HepG2 (cell line): ENCODE data around the gene ADCY9. TPM values are rescaled to one million over a fixed set of nuclear protein-coding genes. Genes with fewer than 3 reads are reported as not detected.

Source experiments
- ARID5B ChIP-seq: IDR thresholded peaks from 2 replicates; pipeline ENCODE4 v1.4.0; 2020; ENCODE audit warnings: mild to moderate bottlenecking, missing genetic modification reagents
- CHD4 ChIP-seq: fragments of 200-600 bp; sonication (generic); IDR thresholded peaks from 2 replicates; pipeline ENCODE4 v1.7.0; 2017; ENCODE audit warnings: mild to moderate bottlenecking, low read length, borderline replicate concordance
- ETS1 ChIP-seq: sonication (generic); formaldehyde crosslinking; IDR thresholded peaks from 2 replicates; pipeline ENCODE4 v1.4.0; 2020; ENCODE audit warnings: missing genetic modification reagents
- GABPA ChIP-seq, 2 experiments: IDR thresholded peaks; 2 replicates each; pipeline ENCODE4 v1.6.1; 2011 to 2016; ENCODE audit warnings: low read depth in 2 of 2, low read length in 1 of 2, missing biosample characterization in 1 of 2, missing genetic modification characterization in 1 of 2
- MAX ChIP-seq: IDR thresholded peaks from 2 replicates; pipeline ENCODE4 v1.6.1; 2012; ENCODE audit warnings: inconsistent platforms
- MTA3 ChIP-seq: sonication (generic); formaldehyde crosslinking; IDR thresholded peaks from 2 replicates; pipeline ENCODE4 v1.4.0; 2020; ENCODE audit warnings: missing genetic modification reagents
- NCOA5 ChIP-seq: sonication (generic); formaldehyde crosslinking; IDR thresholded peaks from 2 replicates; pipeline ENCODE4 v1.4.0; 2020; ENCODE audit warnings: missing genetic modification reagents
- NCOR1 ChIP-seq: fragments of 200-600 bp; sonication (generic); IDR thresholded peaks from 2 replicates; pipeline ENCODE4 v1.7.0; 2017; ENCODE audit warnings: antibody characterized with exemption, low read length, borderline replicate concordance
- PHF8 ChIP-seq: sonication (generic); formaldehyde crosslinking; IDR thresholded peaks from 2 replicates; pipeline ENCODE4 v1.5.0; 2020; ENCODE audit warnings: missing genetic modification reagents
- RARA ChIP-seq: IDR thresholded peaks from 2 replicates; pipeline ENCODE4 v1.6.1; 2016; ENCODE audit warnings: missing genetic modification reagents, missing compliant biosample characterization
- SALL1 ChIP-seq: sonication (generic); formaldehyde crosslinking; IDR thresholded peaks from 2 replicates; pipeline ENCODE4 v1.8.0; 2022; ENCODE audit warnings: mild to moderate bottlenecking, missing genetic modification reagents
- SAP130 ChIP-seq: IDR thresholded peaks from 2 replicates; pipeline ENCODE4 v1.6.1; 2016; ENCODE audit warnings: low read depth
- THAP9 ChIP-seq: sonication (generic); formaldehyde crosslinking; IDR thresholded peaks from 2 replicates; pipeline ENCODE4; 2020; ENCODE audit warnings: missing genetic modification reagents, mild to moderate bottlenecking, borderline replicate concordance
- TMF1 ChIP-seq: sonication (generic); formaldehyde crosslinking; IDR thresholded peaks from 2 replicates; pipeline ENCODE4 v1.8.1; 2022; ENCODE audit warnings: low read depth, missing genetic modification reagents
- ZKSCAN1 ChIP-seq: fragments of 150-350 bp; IDR thresholded peaks from 2 replicates; pipeline ENCODE4 v1.6.1; 2014; ENCODE audit warnings: low read length
- ZNF121 ChIP-seq: sonication (generic); formaldehyde crosslinking; IDR thresholded peaks from 2 replicates; pipeline ENCODE4 v1.5.0; 2020; ENCODE audit warnings: mild to moderate bottlenecking, missing genetic modification reagents
- ZNF503 ChIP-seq: sonication (generic); formaldehyde crosslinking; IDR thresholded peaks from 2 replicates; pipeline ENCODE4 v1.4.0; 2020; ENCODE audit warnings: missing genetic modification reagents
- ZNF670 ChIP-seq: sonication (generic); formaldehyde crosslinking; IDR thresholded peaks from 2 replicates; pipeline ENCODE4 v1.8.0; 2022; ENCODE audit warnings: mild to moderate bottlenecking, missing genetic modification reagents, borderline replicate concordance
- ZNF782 ChIP-seq: sonication (generic); formaldehyde crosslinking; IDR thresholded peaks from 2 replicates; pipeline ENCODE4 v1.4.0; 2020; ENCODE audit warnings: missing genetic modification reagents, mild to moderate bottlenecking, borderline replicate concordance
- polyA plus RNA-seq, 8 experiments: library from polyadenylated mRNA; depleted of rRNA in 3 of 8; stranded (reverse) in 7 of 8; unstranded in 1 of 8; fragments of >200 nt; fragmentation: Illumina TruSeq in 4 of 8; extraction: Trizol in 4 of 8; gene quantifications; 2 replicates each; pipeline versions ENCODE4 v1.2.1 to v1.2.3, GENCODE V29; 2011 to 2016; ENCODE audit warnings: low read depth in 4 of 8, missing spikeins in 1 of 8, mixed read lengths in 1 of 8; ENCODE audit not compliant: insufficient read depth in 1 of 8
- total RNA-seq, 5 experiments: library from RNA; depleted of rRNA; stranded (reverse); fragments of >200 nt; fragmentation: Illumina TruSeq; extraction: Trizol; gene quantifications; 2 replicates each; pipeline ENCODE4 v1.2.3, GENCODE V29; 2016; ENCODE audit warnings: low read depth in 1 of 5

The ADCY9 gene
- total and polyA plus RNA-seq, 2 of the 13 experiments (the other 11 are each of a cell fraction or from before 2014, with no cell fraction given), result 11.2 to 13.9 TPM

GRCh38 chr16:3938843-3939624 lies 177.2 kb downstream of the ADCY9 start (continued):
- TF ChIP-seq THAP9 (CRISPR knock-in tag), result peak; percentile 29; the same call in 1 of the 2 replicates
- TF ChIP-seq ZKSCAN1, result no peak
- no peak for TF ChIP-seq ZNF670 (CRISPR knock-in tag)
- no peak for TF ChIP-seq MTA3 (CRISPR knock-in tag)
- no peak for TF ChIP-seq ZNF782 (CRISPR knock-in tag)
- TF ChIP-seq NCOA5 (CRISPR knock-in tag), result no peak
- TF ChIP-seq ZNF503, result no peak
- TF ChIP-seq TMF1 (CRISPR knock-in tag), result no peak
- 0 out of 2 replicates have a peak, but pooled peaks have one; percentile 49 for TF ChIP-seq ZNF121
- peak; percentile 25; the same call in 1 of the 2 replicates for TF ChIP-seq MAX
- peak; percentile 27; the same call in 1 of the 2 replicates for TF ChIP-seq ARID5B (CRISPR knock-in tag)
- TF ChIP-seq SALL1 (CRISPR knock-in tag), result 0 out of 2 replicates have a peak, but pooled peaks have one; percentile 14
- TF ChIP-seq RARA (CRISPR knock-in tag), result 0 out of 2 replicates have a peak, but pooled peaks have one; percentile 19
- no peak for TF ChIP-seq ETS1 (CRISPR knock-in tag)
- 0 out of 2 replicates have a peak, but pooled peaks have one; percentile 32 for TF ChIP-seq PHF8 (CRISPR knock-in tag)
- no peak for TF ChIP-seq CHD4
- TF ChIP-seq NCOR1, result no peak
- no peak for TF ChIP-seq GABPA (IDR thresholded peaks at IDR 0.05; ENCODE audit: low read depth, low read length)
- TF ChIP-seq GABPA (CRISPR knock-in tag; IDR thresholded peaks at IDR 0.05; ENCODE audit: low read depth), result no peak
- peak; percentile 21; the same call in 1 of the 2 replicates for TF ChIP-seq SAP130 (CRISPR knock-in tag)
